HPDE6-E6E7 (cell line): ENCODE data around the gene MAGEH1.

Source experiments
- DNase-seq: peaks from one replicate; pipeline ENCODE4 v3.0.0; 2011; ENCODE audit warnings: missing footprints; ENCODE audit errors: extremely low spot score

The MAGEH1 gene

GRCh38 chrX:55490121-55490520 is 38.2 kb downstream of the MAGEH1 start:
- no peak for DNase-seq

DNA sequence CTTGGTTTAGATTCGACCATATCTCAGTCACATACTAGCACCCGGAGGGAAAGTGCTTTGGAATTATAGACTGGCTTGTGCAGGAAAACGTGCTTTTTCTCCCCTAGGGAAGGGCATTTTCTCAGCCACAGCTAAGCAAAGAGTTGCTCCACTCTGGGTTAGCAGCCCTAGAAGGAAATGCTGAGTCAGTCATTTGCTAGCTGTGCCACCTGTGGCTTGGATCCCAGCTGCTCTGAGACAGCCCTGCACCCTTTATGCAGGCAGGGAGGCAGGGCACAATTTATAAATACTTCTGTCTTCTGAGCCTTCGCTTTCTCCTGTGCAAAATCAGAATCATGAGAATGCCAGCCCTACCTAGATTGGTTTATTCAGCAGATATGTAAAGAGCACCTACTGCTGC is 39.0 kb downstream of the MAGEH1 start:
- DNase-seq, result no peak
